Neuronal stem cell (in vitro differentiated cells): ENCODE data around the gene UGT1A3.
A peak's percentile ranks its signal among the peaks of the same experiment; 100 is the strongest.

Experiments used
- DNase-seq: peaks from one replicate; pipeline ENCODE4 v3.0.0-alpha.2; 2013; ENCODE audit warnings: low spot score
- H2AFZ ChIP-seq: one replicate; pipeline ENCODE4 v1.6.1; 2013; ENCODE audit warnings: mild to moderate bottlenecking, low read length, inconsistent platforms
- H2AK5ac ChIP-seq: 2 replicates; pipeline ENCODE4 v1.6.1; 2013; ENCODE audit warnings: low read depth, mild to moderate bottlenecking, inconsistent platforms, low read length, moderate library complexity, mixed read lengths
- H2BK120ac ChIP-seq: 2 replicates; pipeline ENCODE4 v1.6.1; 2013; ENCODE audit warnings: low read depth, mild to moderate bottlenecking, inconsistent platforms, low read length, moderate library complexity, mixed read lengths
- H2BK12ac ChIP-seq: one replicate; pipeline ENCODE4 v1.6.1; 2013; ENCODE audit warnings: low read length, inconsistent platforms
- H2BK15ac ChIP-seq: 2 replicates; pipeline ENCODE4 v1.6.1; 2013; ENCODE audit warnings: mild to moderate bottlenecking, low read length, inconsistent platforms, mixed read lengths
- H2BK5ac ChIP-seq: one replicate; pipeline ENCODE4 v1.6.1; 2013; ENCODE audit warnings: inconsistent platforms, mild to moderate bottlenecking, low read length, moderate library complexity
- H3K14ac ChIP-seq: one replicate; pipeline ENCODE4 v1.6.1; 2013; ENCODE audit warnings: low read length, inconsistent platforms
- H3K18ac ChIP-seq: 2 replicates; pipeline ENCODE4 v1.6.1; 2013; ENCODE audit warnings: low read length, inconsistent platforms
- H3K23ac ChIP-seq: 2 replicates; pipeline ENCODE4 v1.6.1; 2013; ENCODE audit warnings: low read depth, mild to moderate bottlenecking, mixed read lengths, low read length, inconsistent platforms; ENCODE audit not compliant: poor library complexity
- H3K27ac ChIP-seq: replicated peaks from 3 replicates; pipeline ENCODE4 v1.5.1; 2013; ENCODE audit warnings: low read length, inconsistent platforms
- H3K27me3 ChIP-seq, 3 experiments: 2 replicates each; pipeline ENCODE4 v1.6.1; 2013; ENCODE audit warnings: low read length in 3 of 3, mild to moderate bottlenecking in 2 of 3, inconsistent platforms in 1 of 3, low read depth in 1 of 3, mixed read lengths in 1 of 3, moderate library complexity in 1 of 3; ENCODE audit not compliant: control insufficient read depth in 3 of 3, insufficient read depth in 3 of 3
- H3K36me3 ChIP-seq, 2 donors: replicated peaks in 1 of 2; 2 replicates each; pipeline ENCODE4 v1.6.1; 2013; ENCODE audit warnings: low read length in 2 of 2; ENCODE audit not compliant: control insufficient read depth in 2 of 2, insufficient read depth in 2 of 2
- H3K4ac ChIP-seq: 2 replicates; pipeline ENCODE4 v1.6.1; 2013; ENCODE audit warnings: inconsistent platforms, mild to moderate bottlenecking, low read length, moderate library complexity
- H3K4me1 ChIP-seq, 2 donors: 1 replicate in 1 of 2; 2 replicates in 1 of 2; pipeline ENCODE4 v1.6.1; 2013; ENCODE audit warnings: low read length in 2 of 2, low read depth in 1 of 2; ENCODE audit not compliant: control insufficient read depth in 2 of 2, insufficient read depth in 1 of 2
- H3K4me2 ChIP-seq: one replicate; pipeline ENCODE4 v1.6.1; 2013; ENCODE audit warnings: mild to moderate bottlenecking, low read length, inconsistent platforms; ENCODE audit not compliant: insufficient read depth, poor library complexity, severe bottlenecking
- H3K4me3 ChIP-seq, 2 donors: 2 replicates each; pipeline ENCODE4 v1.5.1; 2013; ENCODE audit warnings: low read length in 2 of 2, mild to moderate bottlenecking in 2 of 2, inconsistent platforms in 1 of 2, moderate library complexity in 1 of 2
- H3K79me1 ChIP-seq: one replicate; pipeline ENCODE4 v1.6.1; 2013; ENCODE audit warnings: low read depth, mild to moderate bottlenecking, inconsistent platforms, low read length, moderate library complexity
- H3K9ac ChIP-seq: one replicate; pipeline ENCODE4 v1.6.1; 2013; ENCODE audit warnings: mild to moderate bottlenecking, low read depth, low read length, inconsistent platforms; ENCODE audit not compliant: poor library complexity
- H3K9me3 ChIP-seq, 2 donors: replicated peaks in 1 of 2; 2 replicates each; pipeline versions ENCODE3 to v1.6.1; 2013; ENCODE audit warnings: low read length in 2 of 2, mild to moderate bottlenecking in 2 of 2, inconsistent platforms in 1 of 2, low read depth in 1 of 2, mixed read lengths in 1 of 2, moderate library complexity in 1 of 2; ENCODE audit not compliant: control insufficient read depth in 2 of 2, insufficient read depth in 1 of 2
- H4K8ac ChIP-seq: one replicate; pipeline ENCODE4 v1.6.1; 2013; ENCODE audit warnings: low read depth, mild to moderate bottlenecking, inconsistent platforms, low read length, moderate library complexity
- H4K91ac ChIP-seq: one replicate; pipeline ENCODE4 v1.6.1; 2013; ENCODE audit warnings: low read length, low read depth, mild to moderate bottlenecking, inconsistent platforms; ENCODE audit not compliant: poor library complexity
- WGBS, 2 donors: extraction: QIAGEN DNeasy Blood & Tissue Kit; methylation state at CpG; one replicate each; pipeline ENCODE4 v1.1.7; 2013; ENCODE audit warnings: missing lambda C conversion rate in 2 of 2, mixed read lengths in 1 of 2; ENCODE audit not compliant: insufficient read length in 2 of 2, insufficient replicate concordance in 1 of 2; ENCODE audit errors: extremely low coverage in 2 of 2; 5-methylcytosine and 5-hydroxymethylcytosine counted together

The UGT1A3 gene

GRCh38 chr2:233795735-233796171, 66.9 kb downstream of the UGT1A3 start:
- Histone ChIP-seq H3K4me2 (no peak overlapping the region), H3K14ac (peak overlapping the region; percentile 2), H2BK5ac (no peak overlapping the region), H4K8ac (no peak overlapping the region), H3K18ac (peak overlapping the region; percentile 20), H4K91ac (no peak overlapping the region), H3K27ac (no peak overlapping the region), H3K4me1 (peaks cover 0 to 2% of the 10 kb centered on the region in 2 donors), H3K4ac (no peak overlapping the region), H3K9ac (no peak overlapping the region), H2AFZ (no peak overlapping the region), H3K79me1 (no peaks in the 10 kb centered on the region), H3K23ac (peak overlapping the region; percentile 22), H3K9me3 (no peaks in the 10 kb centered on the region), H2AK5ac (no peak overlapping the region), H3K4me3 (no peak overlapping the region), H3K36me3 (no peaks in the 10 kb centered on the region), H2BK120ac (no peak overlapping the region), H3K27me3 (peaks cover 0 to 3% (median 0%) of the 10 kb centered on the region in 3 experiments), H2BK12ac (no peak overlapping the region), H2BK15ac (no peak overlapping the region)
- no CpG with 5 or more reads among the region's 13 CpGs for WGBS, 2 donors
- no peak for DNase-seq

DNA sequence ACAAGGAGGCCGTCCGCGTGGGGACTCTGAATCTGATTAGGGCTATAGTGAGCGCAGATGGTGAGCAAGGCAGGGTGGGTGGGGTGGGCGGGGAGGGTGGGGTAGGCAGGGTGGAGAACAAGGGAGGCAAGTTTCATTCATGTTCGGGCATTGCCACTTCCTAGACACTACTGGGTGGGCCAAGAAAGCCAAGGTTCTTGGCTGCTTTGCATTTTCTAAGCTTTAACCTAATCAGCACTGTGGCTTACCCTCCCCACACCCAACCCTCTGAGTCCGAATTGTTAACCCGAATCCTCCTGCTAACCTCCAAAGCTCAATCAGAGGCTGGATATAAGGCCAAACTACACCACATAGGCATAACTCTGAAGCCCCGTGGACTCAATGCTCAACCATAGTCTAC, 67.4 kb downstream of the UGT1A3 start:
- Histone ChIP-seq H2AK5ac (no peak overlapping the region), H4K91ac (no peak overlapping the region), H3K27ac (no peak overlapping the region), H3K18ac (no peak overlapping the region), H3K4ac (no peak overlapping the region), H3K4me3 (no peak overlapping the region), H3K14ac (no peak overlapping the region), H2AFZ (no peak overlapping the region), H2BK15ac (no peak overlapping the region), H3K23ac (no peak overlapping the region), H2BK12ac (no peak overlapping the region), H3K4me1 (peaks cover 0 to 2% of the 10 kb centered on the region in 2 donors), H3K27me3 (peaks cover 0 to 3% (median 0%) of the 10 kb centered on the region in 3 experiments), H3K36me3 (no peaks in the 10 kb centered on the region), H3K79me1 (no peaks in the 10 kb centered on the region), H3K9ac (no peak overlapping the region), H4K8ac (no peak overlapping the region), H2BK120ac (no peak overlapping the region), H2BK5ac (no peak overlapping the region), H3K9me3 (no peaks in the 10 kb centered on the region), H3K4me2 (no peak overlapping the region)
- DNase-seq = no peak
- WGBS, 2 donors = no CpG with 5 or more reads among the region's 9 CpGs

GRCh38 chr2:233798335-233799086, 69.7 kb downstream of the UGT1A3 start:
- Histone ChIP-seq H3K27ac (no peak overlapping the region), H3K27me3 (peaks cover 0 to 7% (median 0%) of the 10 kb centered on the region in 3 experiments), H3K18ac (no peak overlapping the region), H2BK120ac (no peak overlapping the region), H3K9me3 (no peaks in the 10 kb centered on the region), H3K4ac (no peak overlapping the region), H2AFZ (no peak overlapping the region), H2BK15ac (no peak overlapping the region), H3K4me1 (peaks cover 0 to 2% of the 10 kb centered on the region in 2 donors), H3K4me2 (no peak overlapping the region), H3K79me1 (no peaks in the 10 kb centered on the region), H2AK5ac (no peak overlapping the region), H4K91ac (no peak overlapping the region), H3K14ac (no peak overlapping the region), H3K9ac (no peak overlapping the region), H3K36me3 (no peaks in the 10 kb centered on the region), H3K4me3 (no peak overlapping the region), H2BK5ac (no peak overlapping the region), H4K8ac (no peak overlapping the region), H3K23ac (no peak overlapping the region), H2BK12ac (no peak overlapping the region)
- DNase-seq = no peak
- WGBS, 2 donors = no CpG with 5 or more reads among the region's 14 CpGs

DNA sequence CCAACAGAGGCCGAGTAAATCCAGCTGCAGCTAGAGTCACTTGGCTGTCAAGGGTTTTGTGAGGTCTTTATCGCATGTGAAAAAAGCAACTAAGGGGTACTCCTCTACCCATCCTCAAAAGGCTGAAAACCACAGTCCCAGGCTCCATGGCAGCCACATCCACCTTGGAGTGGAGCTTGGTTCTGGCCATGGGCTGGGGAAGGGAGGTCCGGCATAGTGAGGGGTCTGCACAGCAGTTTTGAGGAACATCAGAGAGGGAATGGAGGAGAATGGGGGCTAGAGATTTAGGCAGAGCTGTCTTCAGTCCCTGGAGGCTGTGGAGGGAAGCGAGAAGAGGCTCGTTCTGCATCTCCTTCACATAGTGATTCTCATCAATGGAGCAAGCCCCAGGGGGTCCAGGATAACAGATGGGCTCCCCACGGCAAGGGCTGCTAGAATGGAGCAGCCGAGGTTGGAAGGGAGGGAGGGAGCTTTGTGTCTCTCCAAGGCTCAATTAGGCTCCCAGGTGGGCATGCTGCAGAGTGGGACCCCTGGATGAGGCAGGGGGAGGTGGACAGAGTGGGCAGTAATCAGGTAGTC, 70.3 kb downstream of the UGT1A3 start:
- no peak for DNase-seq
- no peak overlapping the region for H3K4me3 ChIP-seq
- no peak overlapping the region for H3K14ac ChIP-seq
- H4K8ac ChIP-seq = no peak overlapping the region
- H2BK12ac ChIP-seq = no peak overlapping the region
- no peak overlapping the region for H3K4me2 ChIP-seq
- H3K9me3 ChIP-seq = peaks cover 0 to under 1% of the 10 kb centered on the region in 2 donors
- no peak overlapping the region for H2BK15ac ChIP-seq
- H2BK5ac ChIP-seq = no peak overlapping the region
- H2BK120ac ChIP-seq = no peak overlapping the region
- H3K18ac ChIP-seq = peak overlapping the region; percentile 6
- H3K27me3 ChIP-seq = peaks cover 0 to 12% (median 0%) of the 10 kb centered on the region in 3 experiments
- no peak overlapping the region for H3K4ac ChIP-seq
- H3K9ac ChIP-seq = no peak overlapping the region
- H4K91ac ChIP-seq = no peak overlapping the region
- no peaks in the 10 kb centered on the region for H3K79me1 ChIP-seq
- no peak overlapping the region for H3K27ac ChIP-seq
- no peak overlapping the region for H2AFZ ChIP-seq
- H3K36me3 ChIP-seq = no peaks in the 10 kb centered on the region
- H3K23ac ChIP-seq = no peak overlapping the region
- no peak overlapping the region for H2AK5ac ChIP-seq
- WGBS, 2 donors = no CpG with 5 or more reads among the region's 7 CpGs
- H3K4me1 ChIP-seq = peaks cover 0 to 2% of the 10 kb centered on the region in 2 donors
